ENCODE data around the gene SLC38A10. TPM values are rescaled to one million over a fixed set of nuclear protein-coding genes. Genes with fewer than 3 reads are reported as not detected.

Gene SLC38A10
- total RNA-seq, 1 experiment from 2014 or later, result 43.8 TPM

GRCh38 chr17:81235822-81236740 lies 59.0 kb downstream of the SLC38A10 start:
- H3K27ac Mint-ChIP-seq, result peak overlapping the region in 1 of 3 experiments; percentile 27; a peak in 1 of 7 replicates
- Histone ChIP-seq H3K9me3 (ENCODE audit: control insufficient read depth, low read depth, low read length) (no peaks in the 10 kb centered on the region), H2AK5ac (ENCODE audit: insufficient read length, low read length) (no peak overlapping the region), H3K4me2 (ENCODE audit: insufficient read depth, insufficient read length, low read length) (no peak overlapping the region), H3K56ac (ENCODE audit: insufficient read length, low read depth, low read length) (no peak overlapping the region), H3K23ac (ENCODE audit: insufficient read length, low read depth, low read length) (no peak overlapping the region), H3K79me1 (ENCODE audit: insufficient read depth, low read depth, low read length, poor library complexity, severe bottlenecking) (peaks cover 3% of the 10 kb centered on the region), H3K4me1 (ENCODE audit: insufficient read depth, low read length) (no peaks in the 10 kb centered on the region), H2BK5ac (ENCODE audit: insufficient read length, low read length) (no peak overlapping the region), H2BK15ac (ENCODE audit: low read depth, low read length) (no peak overlapping the region), H2BK120ac (ENCODE audit: low read depth, low read length, poor library complexity, severe bottlenecking) (no peak overlapping the region), H3K18ac (ENCODE audit: insufficient read length, low read depth, low read length) (no peak overlapping the region), H3K23me2 (ENCODE audit: insufficient read length, low read depth, low read length, poor library complexity, severe bottlenecking) (peaks cover 12% of the 10 kb centered on the region), H2BK12ac (ENCODE audit: insufficient read length, low read depth, low read length) (no peak overlapping the region), H2BK20ac (ENCODE audit: low read depth, low read length, poor library complexity, severe bottlenecking) (no peak overlapping the region), H3K27me3 (ENCODE audit: insufficient read depth, low read length) (no peaks in the 10 kb centered on the region), H4K8ac (replicated peaks; ENCODE audit: insufficient read length, low read depth, low read length) (no peak overlapping the region), H4K91ac (ENCODE audit: insufficient read length, low read depth, low read length) (no peak overlapping the region), H3K14ac (ENCODE audit: insufficient read depth, low read length) (no peak overlapping the region; the same call in 1 of the 2 replicates), H4K20me1 (ENCODE audit: control insufficient read depth, insufficient read depth, insufficient read length) (no peaks in the 10 kb centered on the region), H3K4ac (ENCODE audit: low read depth, low read length) (no peak overlapping the region), H3K79me2 (ENCODE audit: insufficient read depth, low read length) (peaks cover 4% of the 10 kb centered on the region), H3K9ac (ENCODE audit: extremely low read depth, insufficient read length, low read length) (no peak overlapping the region), H2AFZ (ENCODE audit: low read length) (no peak overlapping the region), H3T11ph (ENCODE audit: low read length) (no peak overlapping the region), H3K27ac (ENCODE audit: insufficient read length, low read depth, low read length) (no peak overlapping the region), H4K5ac (ENCODE audit: insufficient read length, low read depth, low read length) (no peak overlapping the region)
- WGBS (ENCODE audit: extremely low coverage, insufficient read length, low lambda C conversion rate), result no CpG with 5 or more reads among the region's 32 CpGs
- no peaks in the 10 kb centered on the region; a peak in 1 of 5 replicates for H3K9me3 Mint-ChIP-seq
- DNase-seq, result no peak
- H3K4me3 Mint-ChIP-seq, result no peak overlapping the region
- H3K4me1 Mint-ChIP-seq, result peaks cover 10 to 16% of the 10 kb centered on the region in 2 experiments
- TF ChIP-seq, protein P1, sequence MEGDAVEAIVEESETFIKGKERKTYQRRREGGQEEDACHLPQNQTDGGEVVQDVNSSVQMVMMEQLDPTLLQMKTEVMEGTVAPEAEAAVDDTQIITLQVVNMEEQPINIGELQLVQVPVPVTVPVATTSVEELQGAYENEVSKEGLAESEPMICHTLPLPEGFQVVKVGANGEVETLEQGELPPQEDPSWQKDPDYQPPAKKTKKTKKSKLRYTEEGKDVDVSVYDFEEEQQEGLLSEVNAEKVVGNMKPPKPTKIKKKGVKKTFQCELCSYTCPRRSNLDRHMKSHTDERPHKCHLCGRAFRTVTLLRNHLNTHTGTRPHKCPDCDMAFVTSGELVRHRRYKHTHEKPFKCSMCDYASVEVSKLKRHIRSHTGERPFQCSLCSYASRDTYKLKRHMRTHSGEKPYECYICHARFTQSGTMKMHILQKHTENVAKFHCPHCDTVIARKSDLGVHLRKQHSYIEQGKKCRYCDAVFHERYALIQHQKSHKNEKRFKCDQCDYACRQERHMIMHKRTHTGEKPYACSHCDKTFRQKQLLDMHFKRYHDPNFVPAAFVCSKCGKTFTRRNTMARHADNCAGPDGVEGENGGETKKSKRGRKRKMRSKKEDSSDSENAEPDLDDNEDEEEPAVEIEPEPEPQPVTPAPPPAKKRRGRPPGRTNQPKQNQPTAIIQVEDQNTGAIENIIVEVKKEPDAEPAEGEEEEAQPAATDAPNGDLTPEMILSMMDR (conservative IDR thresholded peaks at IDR 0.05), result no peak
- H3K27me3 Mint-ChIP-seq (ENCODE audit: low read depth), result no peaks in the 10 kb centered on the region
- H3K36me3 Mint-ChIP-seq (ENCODE audit: insufficient read depth in 1 of 3, low read depth in 3 of 3), result peaks cover 6 to 8% (median 7%) of the 10 kb centered on the region in 3 experiments

Data from H9 (cell line).